Measurements from ENCODE around the gene ALDH1A1. TPM values are rescaled to one million over a fixed set of nuclear protein-coding genes. Genes with fewer than 3 reads are reported as not detected.

Gene ALDH1A1
- 1.6 and 2.2 TPM in 2 replicates for total RNA-seq (2011; cell fraction: chromatin; rRNA removed; ENCODE audit: low replicate concordance)
- total RNA-seq (2011; cell fraction: nucleolus; rRNA removed), result 0.26 and 1.2 TPM in 2 replicates
- total RNA-seq (2011; cell fraction: nucleoplasm; rRNA removed), result 1.2 and 1.5 TPM in 2 replicates
- total RNA-seq (2014; rRNA removed) (19.8 and 21.0 TPM in 2 replicates), total RNA-seq (2014; rRNA removed; fragmentation: Illumina TruSeq; extraction: Trizol) (32.8 and 38.5 TPM in 2 replicates), total RNA-seq (2015; rRNA removed; fragmentation: Illumina TruSeq; extraction: Trizol) (81.2 and 86.3 TPM in 2 replicates), total RNA-seq (2021) (24.4 and 27.0 TPM in 2 replicates), polyA plus RNA-seq (2011; rRNA removed) (1.3 and 1.8 TPM in 2 replicates), polyA plus RNA-seq (2014; fragmentation: Illumina TruSeq; extraction: Trizol) (26.3 and 29.3 TPM in 2 replicates), polyA plus RNA-seq (2014; fragmentation: Nextera tagmentation; extraction: Ambion mirVana) (10 to 100 TPM; 24.4 to 33.0 TPM), polyA plus RNA-seq (2014; rRNA removed) (20.9 and 21.9 TPM in 2 replicates), polyA minus RNA-seq (2011; rRNA and poly(A)+ RNA removed) (3.0 and 5.7 TPM in 2 replicates), Bru-seq, nascent RNA (percentile 67 among the genes with signal in this experiment), BruChase-seq, experiment 1, labeled RNA remaining after a 2-hour chase (percentile 59 among the genes with signal in this experiment), BruChase-seq, experiment 2, labeled RNA remaining after a 6-hour chase (percentile 63 among the genes with signal in this experiment)
- 0.55 and 0.75 TPM in 2 replicates for polyA plus RNA-seq (2011; cell fraction: cytosol; rRNA removed)
- polyA plus RNA-seq (2011; cell fraction: nucleus; rRNA removed), result 0.41 TPM in 2 replicates
- 65.5 and 67.1 TPM in 2 replicates for polyA plus RNA-seq (2012)
- 0.86 TPM in 1 of 2 replicates, not detected in the other for polyA minus RNA-seq (2011; cell fraction: cytosol; rRNA and poly(A)+ RNA removed)
- polyA minus RNA-seq (2011; cell fraction: nucleus; rRNA and poly(A)+ RNA removed), result 0.13 and 0.78 TPM in 2 replicates
- long read RNA-seq, experiment 1, transcript ALDH1A1-201 (13 exons, 2,107 nt), result major isoform, 5 of 12 reads
- long read RNA-seq, experiment 1, partial matches to known transcripts, result 6 of 12 reads
- long read RNA-seq, experiment 1, other reads (novel, unspliced or antisense), result 1 of 12 reads
- long read RNA-seq, experiment 2, transcript ALDH1A1-201 (13 exons, 2,107 nt), result major isoform, 6 of 14 reads
- long read RNA-seq, experiment 2, partial matches to known transcripts, result 7 of 14 reads
- long read RNA-seq, experiment 2, other reads (novel, unspliced or antisense), result 1 of 14 reads
- long read RNA-seq, experiment 3, transcript ALDH1A1-201 (13 exons, 2,107 nt), result major isoform, 12 of 13 reads
- long read RNA-seq, experiment 3, partial matches to known transcripts, result 0 of 13 reads
- long read RNA-seq, experiment 3, other reads (novel, unspliced or antisense), result 1 of 13 reads

DNA sequence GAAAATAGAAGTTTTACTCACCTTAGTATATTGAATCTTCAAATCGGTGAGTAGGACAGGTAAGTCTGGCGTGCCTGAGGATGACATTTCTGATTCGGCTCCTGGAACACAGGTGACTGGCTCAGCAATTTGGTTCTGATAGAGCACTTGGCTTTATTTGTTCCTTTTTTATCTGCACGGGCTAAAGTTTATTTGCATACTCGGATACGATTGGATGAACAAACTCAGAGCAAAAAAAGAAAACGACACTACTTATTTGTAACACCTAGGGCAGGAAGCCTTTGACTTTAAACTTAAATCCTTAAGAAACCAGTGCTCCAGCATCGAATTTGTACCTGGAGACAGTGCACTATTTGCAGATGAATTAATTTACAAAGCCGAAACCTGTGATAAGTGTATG lies at the start of gene ALDH1A1:
Gene ALDH1A1, minus strand, starts transcription at position 140 of the 400 bp plus-strand sequence. Its CDS starts 53 bp downstream, at position 87.
- in situ Hi-C loops (cut with MboI) (no loop called here), intact Hi-C loops (cut with micrococcal nuclease) (loop anchor here (5.0 kb wide), 1 partner anchor 69 kb away; no protein-coding TSS in a partner anchor)
- Histone ChIP-seq H3K4me2 (ENCODE audit: insufficient read depth, low read length) (peak within 1 kb of the TSS; percentile 45), H4K20me1 (replicated peaks; ENCODE audit: control insufficient read depth, insufficient read depth, low read length) (no peaks in the 10 kb centered on the region), H3K4me1 (replicated peaks in 1 of 2; ENCODE audit: control insufficient read depth in 2 of 2, insufficient read depth in 2 of 2, low read length in 2 of 2) (peaks cover 0 to 3% of the 10 kb centered on the region in 2 experiments; a peak in 2 of 5 replicates), H2AFZ (ENCODE audit: low read depth, low read length) (peak within 1 kb of the TSS; percentile 71), H3K9me3 (replicated peaks; ENCODE audit: control insufficient read depth, insufficient read depth, low read depth, low read length) (no peaks in the 10 kb centered on the region), H3K9me1 (ENCODE audit: control insufficient read depth, insufficient read depth, low read length) (no peaks in the 10 kb centered on the region), H3K9ac (ENCODE audit: insufficient read depth in 1 of 2, low read depth in 2 of 2, low read length in 2 of 2) (0 out of 4 replicates have a peak within 1 kb of the TSS, but pooled peaks of 1 of the 2 experiments have one; percentile 20), H3K36me3 (ENCODE audit: control insufficient read depth, insufficient read depth, low read length) (no peaks in the 10 kb centered on the region), H3K79me2 (ENCODE audit: control insufficient read depth, insufficient read depth, low read length) (0 out of 3 replicates have a peak, but pooled peaks cover 7% of the 10 kb centered on the region), H3K4me3 (peak within 1 kb of the TSS; percentile 16), H3K27ac (ENCODE audit: extremely low read depth, low read depth, low read length) (peak within 1 kb of the TSS; percentile 8; the same call in 1 of the 3 replicates), H3K27me3 (ENCODE audit: control insufficient read depth in 2 of 2, insufficient read depth in 2 of 2, low read length in 2 of 2) (no peaks in the 10 kb centered on the region)
- CTCF ChIA-PET (ENCODE audit: low intra/inter-chr PET ratio), result no interaction called here
- BruUV-seq (replicated peaks), result no TSS peak
- no peak for TF ChIP-seq KLF10 (CRISPR knock-in tag; IDR thresholded peaks at IDR 0.05)
- TF ChIP-seq, protein P1, sequence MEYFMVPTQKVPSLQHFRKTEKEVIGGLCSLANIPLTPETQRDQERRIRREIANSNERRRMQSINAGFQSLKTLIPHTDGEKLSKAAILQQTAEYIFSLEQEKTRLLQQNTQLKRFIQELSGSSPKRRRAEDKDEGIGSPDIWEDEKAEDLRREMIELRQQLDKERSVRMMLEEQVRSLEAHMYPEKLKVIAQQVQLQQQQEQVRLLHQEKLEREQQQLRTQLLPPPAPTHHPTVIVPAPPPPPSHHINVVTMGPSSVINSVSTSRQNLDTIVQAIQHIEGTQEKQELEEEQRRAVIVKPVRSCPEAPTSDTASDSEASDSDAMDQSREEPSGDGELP (CRISPR knock-in tag; IDR thresholded peaks at IDR 0.05; ENCODE audit: borderline replicate concordance), result no peak
- no peak for TF ChIP-seq GATAD2B (IDR thresholded peaks at IDR 0.05; ENCODE audit: borderline replicate concordance)
- no peak for TF ChIP-seq SRF (CRISPR knock-in tag; IDR thresholded peaks at IDR 0.05)
- TF ChIP-seq ZNF766 (CRISPR knock-in tag; conservative IDR thresholded peaks at IDR 0.05), result no peak
- TF ChIP-seq POLR2H (tag; IDR thresholded peaks at IDR 0.05; ENCODE audit: low read depth), result peak; percentile 22; the same call in 1 of the 2 replicates
- TF ChIP-seq, protein P2, sequence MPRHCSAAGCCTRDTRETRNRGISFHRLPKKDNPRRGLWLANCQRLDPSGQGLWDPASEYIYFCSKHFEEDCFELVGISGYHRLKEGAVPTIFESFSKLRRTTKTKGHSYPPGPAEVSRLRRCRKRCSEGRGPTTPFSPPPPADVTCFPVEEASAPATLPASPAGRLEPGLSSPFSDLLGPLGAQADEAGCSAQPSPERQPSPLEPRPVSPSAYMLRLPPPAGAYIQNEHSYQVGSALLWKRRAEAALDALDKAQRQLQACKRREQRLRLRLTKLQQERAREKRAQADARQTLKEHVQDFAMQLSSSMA (CRISPR knock-in tag; IDR thresholded peaks at IDR 0.05), result no peak
- no peak for TF ChIP-seq ZBTB7A (IDR thresholded peaks at IDR 0.05; ENCODE audit: borderline replicate concordance, control insufficient read depth, low read depth, low read length)
- TF ChIP-seq NR2C1 (IDR thresholded peaks at IDR 0.05), result no peak
- no peak for TF ChIP-seq NR2C1 (tag; IDR thresholded peaks at IDR 0.05)
- TF ChIP-seq, protein P3, sequence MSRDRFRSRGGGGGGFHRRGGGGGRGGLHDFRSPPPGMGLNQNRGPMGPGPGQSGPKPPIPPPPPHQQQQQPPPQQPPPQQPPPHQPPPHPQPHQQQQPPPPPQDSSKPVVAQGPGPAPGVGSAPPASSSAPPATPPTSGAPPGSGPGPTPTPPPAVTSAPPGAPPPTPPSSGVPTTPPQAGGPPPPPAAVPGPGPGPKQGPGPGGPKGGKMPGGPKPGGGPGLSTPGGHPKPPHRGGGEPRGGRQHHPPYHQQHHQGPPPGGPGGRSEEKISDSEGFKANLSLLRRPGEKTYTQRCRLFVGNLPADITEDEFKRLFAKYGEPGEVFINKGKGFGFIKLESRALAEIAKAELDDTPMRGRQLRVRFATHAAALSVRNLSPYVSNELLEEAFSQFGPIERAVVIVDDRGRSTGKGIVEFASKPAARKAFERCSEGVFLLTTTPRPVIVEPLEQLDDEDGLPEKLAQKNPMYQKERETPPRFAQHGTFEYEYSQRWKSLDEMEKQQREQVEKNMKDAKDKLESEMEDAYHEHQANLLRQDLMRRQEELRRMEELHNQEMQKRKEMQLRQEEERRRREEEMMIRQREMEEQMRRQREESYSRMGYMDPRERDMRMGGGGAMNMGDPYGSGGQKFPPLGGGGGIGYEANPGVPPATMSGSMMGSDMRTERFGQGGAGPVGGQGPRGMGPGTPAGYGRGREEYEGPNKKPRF (IDR thresholded peaks at IDR 0.05; ENCODE audit: low read depth, low read length), result no peak
- TF ChIP-seq E2F3 (CRISPR knock-in tag; IDR thresholded peaks at IDR 0.05), result no peak
- 0 out of 2 replicates have a peak, but pooled peaks have one; percentile 23 for TF ChIP-seq ZEB2 (IDR thresholded peaks at IDR 0.05)
- 8% methylated on average over 7 of the region's 9 CpGs for WGBS (ENCODE audit: insufficient coverage, low coverage, missing lambda C conversion rate)
- ATAC-seq (peak; percentile 59), FAIRE-seq (peak; percentile 44), DNase-seq (ENCODE audit: extremely low read depth in 1 of 4, low spot score in 3 of 4) (peak in 2 of 4 experiments; percentile 13 to 36)
- POLR2A ChIA-PET, result no interaction called here
